ENCODE data around the gene SPINT4.
"Not testable (repeated sequence)": the region's sequence is repeated elsewhere in the genome, so short reads cannot be mapped to it uniquely, and the experiment has no call there.

SPINT4 gene

GRCh38 chr20:45722047-45722446 lies at the start of gene SPINT4:
Gene SPINT4, plus strand, starts transcription at chr20:45722347. Its CDS starts 21 bp downstream, at chr20:45722368.
- no peak for DNase-seq (ENCODE audit: low read depth)

DNA sequence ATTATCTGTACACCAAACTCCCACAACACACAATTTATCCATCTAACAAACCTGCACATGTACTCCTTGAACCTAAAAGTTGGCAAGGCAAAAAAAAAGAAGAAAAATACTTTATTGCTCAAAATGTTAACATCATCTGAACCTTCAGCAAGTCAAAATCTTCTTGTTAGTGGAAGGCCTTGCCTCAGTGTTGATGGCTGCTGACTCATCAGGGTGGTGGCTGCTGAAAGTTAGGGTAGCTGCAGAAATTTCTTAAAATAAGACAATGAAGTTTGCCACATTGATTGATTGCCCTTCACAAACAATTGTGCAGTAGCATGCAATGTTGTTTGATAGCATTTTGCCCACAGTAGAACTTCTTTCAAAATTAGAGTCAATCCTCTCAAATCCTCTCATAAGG lies 49.4 kb upstream of the SPINT4 start:
- DNase-seq (ENCODE audit: low read depth) = no peak

GRCh38 chr20:45679650-45680049 lies 42.5 kb upstream of the SPINT4 start:
- no peak for DNase-seq (ENCODE audit: low read depth)

DNA sequence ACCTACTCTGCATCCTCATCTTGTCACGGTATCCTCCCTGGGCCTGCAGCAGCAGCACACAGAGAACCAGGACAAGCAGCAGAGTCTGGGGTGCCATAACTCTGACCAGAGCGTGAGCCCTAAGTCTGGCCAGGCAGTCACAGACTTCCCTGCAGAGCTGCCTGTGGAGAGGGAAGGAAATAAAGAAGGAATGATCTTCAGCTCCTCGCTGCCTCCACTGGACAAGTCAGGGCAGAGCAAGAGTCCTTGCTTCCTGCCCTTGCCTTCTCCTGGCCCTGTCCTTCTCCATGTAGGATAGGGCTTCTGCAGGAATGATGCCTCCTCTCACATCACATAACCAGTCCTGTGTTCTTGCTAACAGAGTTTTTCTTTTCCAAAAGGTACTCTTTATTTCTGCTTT lies 36.3 kb upstream of the SPINT4 start:
- no peak for DNase-seq (ENCODE audit: low read depth)

GRCh38 chr20:45693346-45693745 lies 28.8 kb upstream of the SPINT4 start:
- DNase-seq (ENCODE audit: low read depth) = not testable (repeated sequence)

DNA sequence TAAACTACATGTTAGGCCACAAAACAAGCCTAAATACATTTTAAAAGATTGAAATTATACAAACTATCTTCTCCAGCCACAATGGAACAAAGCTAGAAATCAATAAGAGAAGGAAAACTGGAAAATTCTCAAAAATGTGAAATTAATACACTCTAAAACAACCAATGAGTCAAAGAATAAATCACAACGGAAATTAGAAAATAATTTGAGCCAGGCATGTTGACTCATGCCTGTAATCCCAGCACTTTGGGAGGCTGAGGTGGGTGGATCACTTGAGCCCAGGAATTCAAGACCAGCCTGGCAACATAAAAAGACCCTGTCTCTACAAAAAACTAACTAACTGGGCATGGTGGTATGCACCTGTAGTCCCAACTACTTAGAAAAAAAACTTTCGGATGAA lies 26.7 kb upstream of the SPINT4 start:
- no peak for DNase-seq (ENCODE audit: low read depth)

GRCh38 chr20:45701104-45701503 lies 21.0 kb upstream of the SPINT4 start:
- DNase-seq (ENCODE audit: low read depth) = no peak

DNA sequence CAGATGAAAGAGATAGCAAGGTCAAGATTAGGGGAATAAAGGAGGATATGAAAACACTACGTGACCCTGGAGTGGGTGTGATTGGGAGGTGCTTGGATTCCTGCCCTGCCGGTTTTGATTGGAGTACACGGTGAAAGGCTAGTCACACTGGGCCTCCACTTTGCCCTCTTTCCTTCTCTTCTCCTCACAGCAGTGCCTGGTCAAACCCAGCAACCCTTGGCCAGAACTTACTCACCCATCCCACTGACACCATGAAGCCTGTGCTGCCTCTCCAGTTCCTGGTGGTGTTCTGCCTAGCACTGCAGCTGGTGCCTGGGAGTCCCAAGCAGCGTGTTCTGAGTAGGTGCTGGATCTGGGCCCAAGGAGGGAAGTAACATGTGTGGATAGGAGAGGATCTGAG lies 20.3 kb upstream of the SPINT4 start, which contains the start of gene WFDC13:
Gene WFDC13, plus strand, starts transcription at position 166 of the 400 bp plus-strand sequence. Its CDS starts 86 bp downstream, at position 252.
- DNase-seq (ENCODE audit: low read depth) = no peak

GRCh38 chr20:45704969-45705637 lies 17.0 kb upstream of the SPINT4 start, which contains the start of gene WFDC10B:
Gene WFDC10B, minus strand, starts transcription at chr20:45705019. Its CDS starts 19,027 bp downstream, at chr20:45685992.
- no peak for DNase-seq (ENCODE audit: low read depth)

- not testable (repeated sequence) for DNase-seq (ENCODE audit: low read depth)
Measured at GRCh38 chr20:45716141-45716688, 5.9 kb upstream of the SPINT4 start.

DNA sequence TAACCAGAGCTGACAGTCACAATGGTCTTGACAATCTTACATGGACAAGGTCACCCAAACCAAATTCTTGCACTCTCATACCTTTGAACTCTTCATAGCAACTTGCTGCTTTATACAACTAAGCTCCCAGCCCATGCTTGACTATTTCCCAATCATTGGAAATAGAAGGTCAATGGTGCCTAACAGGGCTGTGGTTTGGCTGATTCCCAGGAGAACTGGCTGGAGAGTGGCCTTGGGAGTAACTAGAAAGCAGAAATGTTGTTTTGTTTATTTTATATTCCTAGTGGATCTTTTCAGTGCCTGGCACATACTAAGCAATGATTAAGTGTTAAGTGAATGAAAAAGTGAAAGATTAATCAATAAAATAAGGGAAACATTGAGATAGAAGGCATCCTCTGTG lies 3.0 kb downstream of the SPINT4 start:
- no peak for DNase-seq (ENCODE audit: low read depth)

GRCh38 chr20:45727044-45727443 lies 4.9 kb downstream of the SPINT4 start:
- DNase-seq (ENCODE audit: low read depth) = no peak

GRCh38 chr20:45732199-45732598 lies 10.1 kb downstream of the SPINT4 start:
- DNase-seq (ENCODE audit: low read depth) = no peak

DNA sequence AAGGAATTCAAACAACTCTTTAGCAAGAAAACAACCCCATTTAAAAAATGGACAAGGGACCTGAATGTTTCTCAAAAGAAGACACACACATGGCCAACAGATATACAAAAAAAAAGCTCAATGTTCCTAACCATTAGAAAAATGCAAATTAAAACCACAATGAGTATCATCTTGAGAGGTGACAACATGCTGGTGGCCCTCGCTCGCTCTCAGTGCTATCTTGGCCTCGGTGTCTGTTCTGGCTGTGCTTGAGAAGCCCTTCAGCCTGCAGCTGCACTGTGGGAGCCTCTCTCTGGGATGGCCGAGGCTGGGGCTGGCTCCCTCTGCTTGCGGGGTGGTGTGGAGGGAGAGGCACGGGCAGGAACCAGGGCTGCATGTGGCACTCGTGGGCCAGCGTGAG lies 13.4 kb downstream of the SPINT4 start:
- no peak for DNase-seq (ENCODE audit: low read depth)

DNA sequence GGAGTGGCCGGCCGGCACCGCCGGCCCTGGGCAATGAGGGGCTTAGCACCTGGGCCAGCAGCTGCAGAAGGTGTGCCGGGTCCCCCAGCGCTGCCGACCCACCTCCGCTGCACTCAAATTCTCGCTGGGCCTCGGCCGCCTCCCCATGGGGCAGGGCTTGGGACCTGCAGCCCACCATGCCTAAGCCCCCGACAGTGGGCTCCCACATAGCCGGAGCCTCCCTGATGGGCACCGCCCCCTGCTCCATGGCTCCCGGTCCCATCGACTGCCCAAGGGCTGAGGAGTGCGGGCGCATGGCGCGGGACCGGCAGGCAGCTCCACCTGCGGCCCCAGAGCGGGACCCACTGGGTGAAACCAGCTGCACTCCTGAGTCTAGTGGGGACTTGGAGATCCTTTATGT lies 13.8 kb downstream of the SPINT4 start:
- no peak for DNase-seq (ENCODE audit: low read depth)

DNA sequence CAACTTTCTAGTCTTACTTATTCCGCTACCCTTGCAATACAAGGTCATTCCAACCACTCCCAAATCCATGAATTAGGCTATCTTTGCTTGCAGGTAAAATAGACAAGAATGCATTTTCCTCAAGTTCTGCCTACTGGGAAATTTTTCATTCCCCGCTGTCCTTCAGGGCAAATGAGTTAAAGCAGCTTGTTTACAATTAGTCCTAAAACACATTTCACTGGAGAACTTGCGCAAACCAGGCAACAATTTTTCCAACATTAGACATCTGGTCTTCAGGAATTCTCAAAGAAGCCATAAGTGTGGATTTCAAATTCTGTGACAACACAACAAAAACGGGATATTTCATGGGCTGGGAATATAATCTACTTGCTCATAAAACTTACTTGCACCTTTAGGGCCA lies 20.4 kb downstream of the SPINT4 start:
- DNase-seq (ENCODE audit: low read depth) = no peak

DNA sequence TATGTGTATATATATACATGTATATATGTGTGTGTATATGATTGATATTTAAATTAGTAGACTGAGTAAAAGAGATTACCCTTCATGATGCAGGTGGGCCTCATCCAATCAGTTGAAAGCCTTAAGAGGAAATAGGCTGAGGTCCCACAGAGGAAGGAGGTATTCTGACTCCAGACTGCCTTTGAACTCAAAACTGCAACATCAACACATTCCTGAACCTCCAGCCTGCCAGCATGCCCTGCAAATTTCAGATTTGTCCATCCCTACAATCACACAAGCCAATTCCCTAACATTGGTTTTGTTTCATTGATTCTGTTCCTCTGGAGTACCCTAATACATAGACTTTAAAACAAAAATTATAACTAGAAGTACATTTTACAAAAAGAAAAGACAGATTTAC lies 22.9 kb downstream of the SPINT4 start:
- no peak for DNase-seq (ENCODE audit: low read depth)

GRCh38 chr20:45751721-45752120 lies 29.6 kb downstream of the SPINT4 start:
- DNase-seq (ENCODE audit: low read depth) = no peak

GRCh38 chr20:45752746-45753145 lies 30.6 kb downstream of the SPINT4 start:
- no peak for DNase-seq (ENCODE audit: low read depth)

DNA sequence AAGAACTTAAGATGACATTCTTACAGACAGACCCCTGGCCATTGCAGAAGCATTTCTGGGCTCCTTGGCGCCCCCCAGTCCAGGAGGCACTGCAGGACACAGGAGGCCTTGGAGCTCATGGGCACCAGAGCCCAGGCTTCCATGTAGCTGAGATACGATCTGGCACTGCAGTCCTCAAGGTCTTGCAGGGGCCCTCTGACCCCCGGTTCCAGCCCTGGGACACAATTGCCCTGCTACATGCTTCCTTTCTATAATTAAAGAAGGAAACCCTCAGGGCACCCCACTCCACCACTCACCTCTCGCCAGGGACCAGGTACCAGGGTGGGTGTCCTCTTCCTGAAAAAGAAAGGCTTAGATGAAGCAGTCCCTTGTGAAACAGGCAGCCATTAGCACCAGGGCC lies 35.9 kb downstream of the SPINT4 start:
- no peak for DNase-seq (ENCODE audit: low read depth)

DNA sequence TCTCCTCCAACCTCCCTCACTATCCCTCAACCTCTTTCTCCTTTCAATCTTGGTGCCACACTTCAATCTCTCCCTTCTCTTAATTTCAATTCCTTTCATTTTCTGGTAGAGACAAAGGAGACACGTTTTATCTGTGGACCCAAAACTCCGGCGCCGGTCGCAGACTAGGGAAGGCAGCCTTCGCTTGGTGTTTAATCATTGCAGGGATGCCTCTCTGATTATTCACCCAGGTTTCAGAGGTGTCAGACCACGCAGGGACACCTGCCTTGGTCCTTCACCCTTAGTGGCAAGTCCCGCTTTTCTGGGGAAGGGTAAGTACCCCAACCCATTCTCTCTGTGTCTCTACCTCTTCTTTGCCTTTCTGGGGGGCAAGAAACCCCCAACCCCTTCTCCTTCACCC lies 37.8 kb downstream of the SPINT4 start:
- not testable (repeated sequence) for DNase-seq (ENCODE audit: low read depth)

GRCh38 chr20:45761966-45762365 lies 39.8 kb downstream of the SPINT4 start:
- not testable (repeated sequence) for DNase-seq (ENCODE audit: low read depth)

GRCh38 chr20:45764618-45765282 lies 42.6 kb downstream of the SPINT4 start:
- not testable (repeated sequence) for DNase-seq (ENCODE audit: low read depth)

All from CMK (cell line).